Measurements from ENCODE around the gene MZB1.

- TF ChIP-seq CTCF (IDR thresholded peaks at IDR 0.05), result peak; percentile 69 to 93 (median 84)
- no peak for TF ChIP-seq EP300 (IDR thresholded peaks at IDR 0.05)
Measured at GRCh38 chr5:139341689-139342422, 47.9 kb downstream of the MZB1 start, which contains the start of gene PAIP2.
